NCI-H1694 (cell line): Measurements from ENCODE around the gene PFDN6.
A peak's percentile ranks its signal among the peaks of the same experiment; 100 is the strongest.

Experiments used
- DNase-seq: peaks from one replicate; lab custom pipeline; 2025; lab: John Stamatoyannopoulos, UW

PFDN6 gene

GRCh38 chr6:33317419-33317668 lies 27.9 kb downstream of the PFDN6 start:
- no peak for DNase-seq

- DNase-seq, result peak; percentile 87
Observed at GRCh38 chr6:33317669-33318425, 28.4 kb downstream of the PFDN6 start, which contains the start of gene ZBTB22. Gene ZBTB22, minus strand, starts transcription at chr6:33317744. Its CDS starts 828 bp downstream, at chr6:33316916.

GRCh38 chr6:33318426-33319073 lies 29.1 kb downstream of the PFDN6 start:
- no peak for DNase-seq

GRCh38 chr6:33319939-33320314 lies 30.5 kb downstream of the PFDN6 start:
- no peak for DNase-seq

GRCh38 chr6:33320315-33321181 lies 31.1 kb downstream of the PFDN6 start:
- no peak for DNase-seq

GRCh38 chr6:33321227-33321626 lies 31.8 kb downstream of the PFDN6 start:
- no peak for DNase-seq

- DNase-seq, result no peak
Observed at GRCh38 chr6:33323623-33323948, 34.2 kb downstream of the PFDN6 start.

GRCh38 chr6:33324125-33324524 lies 34.7 kb downstream of the PFDN6 start:
- no peak for DNase-seq

GRCh38 chr6:33329058-33329457 lies 39.7 kb downstream of the PFDN6 start:
- no peak for DNase-seq

- DNase-seq, result no peak
Observed at GRCh38 chr6:33330736-33331135, 41.3 kb downstream of the PFDN6 start.

GRCh38 chr6:33333666-33334065 lies 44.3 kb downstream of the PFDN6 start:
- no peak for DNase-seq

GRCh38 chr6:33335916-33336315 lies 46.5 kb downstream of the PFDN6 start:
- no peak for DNase-seq

- no peak for DNase-seq
Observed at GRCh38 chr6:33336495-33336894, 47.1 kb downstream of the PFDN6 start.

- DNase-seq, result no peak
Observed at GRCh38 chr6:33339193-33339592, 49.8 kb downstream of the PFDN6 start.
